Measurements from ENCODE around the gene FURIN. TPM values are rescaled to one million over a fixed set of nuclear protein-coding genes. Genes with fewer than 3 reads are reported as not detected.

The FURIN gene
- total RNA-seq, 1 experiment from 2014 or later: 62.0 TPM

- no peaks in the 10 kb centered on the region for H3K27me3 ChIP-seq (ENCODE audit: control insufficient read depth, insufficient read depth, low read length)
- peaks cover 30% of the 10 kb centered on the region for H3K4me1 ChIP-seq (ENCODE audit: control insufficient read depth, insufficient read depth, low read length)
- no peak overlapping the region for H3K4me3 ChIP-seq (ENCODE audit: low read depth in 2 of 2, low read length in 2 of 2)
- in situ Hi-C loops (cut with HindIII; ENCODE audit: low pct_unique_long_range_greater_than_20kb, low sequenced_read_pairs): no loop called here
- POLR2A ChIA-PET: no interaction called here
- DNase-seq (ENCODE audit: low read depth, low spot score) (no peak), ATAC-seq (no peak)
- CTCF ChIA-PET: no interaction called here
- no peaks in the 10 kb centered on the region for H3K9me3 ChIP-seq (ENCODE audit: control insufficient read depth, insufficient read depth, low read depth, low read length)
- TF ChIP-seq TCF7L2 (IDR thresholded peaks at IDR 0.05; ENCODE audit: low read depth, low read length): no peak
- TF ChIP-seq REST (IDR thresholded peaks at IDR 0.05; ENCODE audit: insufficient read depth in 1 of 2, low read depth in 2 of 2, low read length in 1 of 2): no peak
- TF ChIP-seq POLR2AphosphoS5 (IDR thresholded peaks at IDR 0.05; ENCODE audit: low read depth, low read length): no peak
- no peak for TF ChIP-seq CTCF (IDR thresholded peaks at IDR 0.05)
- no peak for TF ChIP-seq SIN3A (IDR thresholded peaks at IDR 0.05; ENCODE audit: borderline replicate concordance, insufficient read depth, low read depth, low read length)
- intact Hi-C loops (cut with micrococcal nuclease; ENCODE audit: unreplicated experiment): no loop called here
- BruUV-seq (replicated peaks): no TSS peak
- H3K27ac ChIP-seq (ENCODE audit: low read length): no peak overlapping the region
- peaks cover 3% of the 10 kb centered on the region; the same call in 1 of the 2 replicates for H3K36me3 ChIP-seq (ENCODE audit: control insufficient read depth, insufficient read depth, low read length)
These were observed 7.2 kb downstream of the FURIN start for GRCh38 chr15:90875549-90875981.

- no peak for ATAC-seq
These were observed 7.7 kb downstream of the FURIN start for GRCh38 chr15:90876046-90876445.

More at GRCh38 chr15:90876046-90876445, 7.7 kb downstream of the FURIN start:
- Histone ChIP-seq H3K9me3 (ENCODE audit: control insufficient read depth, insufficient read depth, low read depth, low read length) (no peaks in the 10 kb centered on the region), H3K36me3 (ENCODE audit: control insufficient read depth, insufficient read depth, low read length) (peaks cover 3% of the 10 kb centered on the region; the same call in 1 of the 2 replicates), H3K27me3 (ENCODE audit: control insufficient read depth, insufficient read depth, low read length) (no peaks in the 10 kb centered on the region), H3K4me3 (ENCODE audit: low read depth in 2 of 2, low read length in 2 of 2) (no peak overlapping the region), H3K27ac (ENCODE audit: low read length) (no peak overlapping the region), H3K4me1 (ENCODE audit: control insufficient read depth, insufficient read depth, low read length) (peaks cover 26% of the 10 kb centered on the region)
- intact Hi-C loops (cut with micrococcal nuclease; ENCODE audit: unreplicated experiment) (no loop called here), in situ Hi-C loops (cut with HindIII; ENCODE audit: low pct_unique_long_range_greater_than_20kb, low sequenced_read_pairs) (no loop called here)
- CTCF ChIA-PET: no interaction called here
- BruUV-seq (replicated peaks): no TSS peak
- DNase-seq (ENCODE audit: low read depth, low spot score): no peak
- POLR2A ChIA-PET: no interaction called here
- TF ChIP-seq REST (IDR thresholded peaks at IDR 0.05; ENCODE audit: insufficient read depth in 1 of 2, low read depth in 2 of 2, low read length in 1 of 2) (no peak), POLR2AphosphoS5 (IDR thresholded peaks at IDR 0.05; ENCODE audit: low read depth, low read length) (no peak), SIN3A (IDR thresholded peaks at IDR 0.05; ENCODE audit: borderline replicate concordance, insufficient read depth, low read depth, low read length) (no peak), TCF7L2 (IDR thresholded peaks at IDR 0.05; ENCODE audit: low read depth, low read length) (no peak), CTCF (IDR thresholded peaks at IDR 0.05) (no peak)
